SK-N-SH (cell line): ENCODE measurements around the gene ZP2.

ENCODE experiments used
- POLR2AphosphoS5 ChIP-seq: IDR thresholded peaks from 2 replicates; pipeline ENCODE4 v1.6.1; 2012; ENCODE audit warnings: low read depth, low read length
- RAD21 ChIP-seq: IDR thresholded peaks from 2 replicates; pipeline ENCODE4 v1.6.1; 2012; ENCODE audit warnings: mild to moderate bottlenecking, low read length
- RFX5 ChIP-seq: IDR thresholded peaks from 2 replicates; pipeline ENCODE4 v1.6.1; 2012; ENCODE audit warnings: mild to moderate bottlenecking, improper control_type of control experiment, low read length
- TEAD4 ChIP-seq: IDR thresholded peaks from 2 replicates; pipeline ENCODE4 v1.4.0; 2012; ENCODE audit warnings: mild to moderate bottlenecking, borderline replicate concordance; ENCODE audit not compliant: insufficient read depth
- TF ChIP-seq, protein P1 (sequence below): fragments of 200-600 bp; sonication (generic); IDR thresholded peaks from 2 replicates; pipeline ENCODE4 v1.6.1; 2017; ENCODE audit warnings: antibody characterized with exemption, mild to moderate bottlenecking, moderate library complexity

DNA sequence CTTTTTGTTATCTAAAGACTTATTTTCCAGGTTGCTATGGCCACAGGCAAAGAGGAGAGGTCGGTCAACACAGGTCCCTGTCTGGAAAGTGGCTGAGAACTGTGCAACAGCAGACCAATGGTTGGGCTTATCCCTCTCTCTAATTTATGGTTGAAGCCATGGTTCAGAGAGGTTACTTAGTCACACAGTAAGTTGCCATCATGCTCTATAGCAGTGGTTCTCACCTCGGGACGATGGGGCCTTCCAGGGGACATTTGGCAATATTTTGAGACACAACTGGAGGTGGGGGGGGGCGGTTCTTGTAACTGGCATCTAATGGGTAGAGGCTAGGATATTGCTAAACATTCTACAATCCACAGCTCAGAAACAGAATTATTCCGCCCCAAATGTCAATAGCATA, 53.7 kb downstream of the ZP2 start:
- TF ChIP-seq, protein P1, sequence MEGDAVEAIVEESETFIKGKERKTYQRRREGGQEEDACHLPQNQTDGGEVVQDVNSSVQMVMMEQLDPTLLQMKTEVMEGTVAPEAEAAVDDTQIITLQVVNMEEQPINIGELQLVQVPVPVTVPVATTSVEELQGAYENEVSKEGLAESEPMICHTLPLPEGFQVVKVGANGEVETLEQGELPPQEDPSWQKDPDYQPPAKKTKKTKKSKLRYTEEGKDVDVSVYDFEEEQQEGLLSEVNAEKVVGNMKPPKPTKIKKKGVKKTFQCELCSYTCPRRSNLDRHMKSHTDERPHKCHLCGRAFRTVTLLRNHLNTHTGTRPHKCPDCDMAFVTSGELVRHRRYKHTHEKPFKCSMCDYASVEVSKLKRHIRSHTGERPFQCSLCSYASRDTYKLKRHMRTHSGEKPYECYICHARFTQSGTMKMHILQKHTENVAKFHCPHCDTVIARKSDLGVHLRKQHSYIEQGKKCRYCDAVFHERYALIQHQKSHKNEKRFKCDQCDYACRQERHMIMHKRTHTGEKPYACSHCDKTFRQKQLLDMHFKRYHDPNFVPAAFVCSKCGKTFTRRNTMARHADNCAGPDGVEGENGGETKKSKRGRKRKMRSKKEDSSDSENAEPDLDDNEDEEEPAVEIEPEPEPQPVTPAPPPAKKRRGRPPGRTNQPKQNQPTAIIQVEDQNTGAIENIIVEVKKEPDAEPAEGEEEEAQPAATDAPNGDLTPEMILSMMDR = no peak
- TF ChIP-seq POLR2AphosphoS5 = no peak
- no peak for TF ChIP-seq TEAD4
- TF ChIP-seq RAD21 = no peak
- no peak for TF ChIP-seq RFX5
